ENCODE results near the gene DCAF4L1.
A peak's percentile ranks its signal among the peaks of the same experiment; 100 is the strongest.

DCAF4L1 gene

GRCh38 chr4:41989994-41990364 is 8.4 kb downstream of the DCAF4L1 start:
- DNase-seq (ENCODE audit: insufficient read length, low spot score) (no peak), FAIRE-seq (no peak)

- peak; percentile 98 for FAIRE-seq
- peak; percentile 91 for DNase-seq (ENCODE audit: insufficient read length, low spot score)
These were observed 9.0 kb downstream of the DCAF4L1 start, which contains the start of gene SLC30A9 for GRCh38 chr4:41990365-41991111. SLC30A9 (plus strand) TSS chr4:41990530; CDS start chr4:41990652, 122 bp downstream.

DNA sequence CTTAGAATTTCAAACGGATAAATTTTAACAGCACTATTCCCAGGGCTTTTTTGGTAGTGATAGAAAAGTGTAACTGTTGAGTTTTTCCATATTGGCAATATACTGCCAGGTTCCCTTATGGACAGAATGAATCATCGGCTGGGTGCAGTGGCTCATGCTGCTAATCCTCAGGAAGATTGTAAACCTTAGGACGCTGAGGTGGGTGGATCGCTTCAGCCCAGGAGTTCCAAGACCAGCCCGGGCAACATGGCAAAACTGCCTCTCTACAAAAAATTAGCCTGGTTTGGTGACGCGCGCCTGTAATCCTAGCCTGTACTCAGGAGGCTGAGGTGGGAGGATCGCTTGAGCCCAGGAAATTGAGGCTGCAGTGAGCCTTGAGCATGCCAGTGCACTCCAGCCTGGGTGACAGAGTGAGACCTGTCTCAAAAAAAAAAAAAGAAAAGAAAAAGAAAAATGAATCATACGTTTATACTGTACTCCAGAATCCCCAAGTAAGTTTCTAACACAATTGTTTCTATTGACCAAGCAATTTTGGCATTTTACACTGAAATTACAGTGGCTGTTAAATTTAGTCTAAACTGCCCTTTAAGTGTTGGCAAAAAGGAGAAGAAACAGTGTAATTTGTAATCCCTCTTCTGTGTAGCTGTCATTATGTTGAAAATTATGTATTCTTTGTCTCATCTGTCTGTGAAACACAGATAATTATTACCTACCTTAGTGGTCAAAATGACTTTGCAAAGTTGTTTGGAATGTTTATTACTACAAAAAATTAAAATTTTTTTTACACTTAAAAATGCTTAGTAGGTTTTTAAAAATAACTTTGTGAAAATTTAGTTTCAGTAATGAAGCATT is 10.6 kb downstream of the DCAF4L1 start:
- FAIRE-seq (no peak), DNase-seq (ENCODE audit: insufficient read length, low spot score) (no peak)

DNA sequence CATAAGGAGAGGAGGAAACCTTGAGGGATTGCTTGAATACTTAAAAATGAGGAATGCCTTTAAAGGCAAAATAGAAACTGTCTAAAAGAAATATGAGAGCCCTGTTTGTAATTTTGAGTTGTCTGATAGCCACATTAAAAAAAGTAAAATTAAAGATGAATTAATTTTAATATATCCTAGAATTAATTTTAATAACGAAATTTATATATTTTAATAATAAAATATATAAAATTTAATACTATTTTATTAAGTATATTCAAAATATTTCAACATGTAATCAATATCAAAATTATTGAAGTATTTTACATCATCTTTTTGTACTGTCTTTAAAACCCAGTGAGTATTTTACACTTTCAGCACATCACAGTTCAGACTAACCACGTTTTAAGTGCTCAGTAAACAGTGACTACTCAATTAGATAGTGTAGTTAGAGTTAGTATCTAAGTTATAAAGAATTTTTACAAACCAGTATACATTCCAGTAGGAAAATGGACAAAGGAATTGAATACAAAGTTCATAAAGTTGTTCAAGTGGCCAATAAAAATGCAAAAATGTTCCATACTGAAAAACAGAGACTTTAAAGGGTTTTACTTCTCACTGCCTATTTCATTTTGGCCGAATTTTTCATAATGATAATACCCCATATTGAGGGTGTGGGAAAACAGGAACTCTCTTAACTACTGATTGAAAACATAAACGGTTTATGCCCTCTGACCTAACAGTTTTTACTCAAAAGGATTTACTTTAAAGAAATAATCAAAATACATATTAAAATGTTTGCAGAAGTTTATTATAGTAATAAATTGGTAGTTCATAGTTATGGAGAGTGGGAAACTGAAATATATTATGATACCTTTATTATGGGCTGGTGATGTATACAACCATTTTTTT is 11.7 kb downstream of the DCAF4L1 start:
- DNase-seq (ENCODE audit: insufficient read length, low spot score), result no peak
- no peak for FAIRE-seq

GRCh38 chr4:41994461-41994985 is 13.0 kb downstream of the DCAF4L1 start:
- DNase-seq (ENCODE audit: insufficient read length, low spot score) (no peak), FAIRE-seq (no peak)

DNA sequence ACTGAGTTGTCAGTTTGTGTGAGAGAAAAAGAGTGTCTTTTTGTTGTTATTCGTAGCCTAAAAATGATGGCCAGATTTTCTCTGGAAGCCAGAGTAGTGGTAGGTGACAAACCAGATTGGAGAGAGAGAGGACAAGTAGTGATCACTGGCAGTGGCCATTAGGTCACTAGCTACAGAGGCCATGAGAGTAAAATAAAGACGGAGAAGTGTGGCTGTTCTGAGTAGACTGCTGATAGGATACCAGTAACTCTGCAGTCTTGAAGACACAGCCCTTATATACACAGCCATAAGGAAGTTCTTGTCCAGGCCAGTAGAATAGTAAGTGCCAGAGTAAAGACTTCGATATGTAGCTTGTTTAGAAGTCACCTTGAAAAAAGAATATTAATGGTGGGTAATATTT is 16.5 kb downstream of the DCAF4L1 start:
- FAIRE-seq, result no peak
- DNase-seq (ENCODE audit: insufficient read length, low spot score), result no peak

- DNase-seq (ENCODE audit: insufficient read length, low spot score) (no peak), FAIRE-seq (peak; percentile 4)
These were observed 17.8 kb downstream of the DCAF4L1 start for GRCh38 chr4:41999321-41999720.

DNA sequence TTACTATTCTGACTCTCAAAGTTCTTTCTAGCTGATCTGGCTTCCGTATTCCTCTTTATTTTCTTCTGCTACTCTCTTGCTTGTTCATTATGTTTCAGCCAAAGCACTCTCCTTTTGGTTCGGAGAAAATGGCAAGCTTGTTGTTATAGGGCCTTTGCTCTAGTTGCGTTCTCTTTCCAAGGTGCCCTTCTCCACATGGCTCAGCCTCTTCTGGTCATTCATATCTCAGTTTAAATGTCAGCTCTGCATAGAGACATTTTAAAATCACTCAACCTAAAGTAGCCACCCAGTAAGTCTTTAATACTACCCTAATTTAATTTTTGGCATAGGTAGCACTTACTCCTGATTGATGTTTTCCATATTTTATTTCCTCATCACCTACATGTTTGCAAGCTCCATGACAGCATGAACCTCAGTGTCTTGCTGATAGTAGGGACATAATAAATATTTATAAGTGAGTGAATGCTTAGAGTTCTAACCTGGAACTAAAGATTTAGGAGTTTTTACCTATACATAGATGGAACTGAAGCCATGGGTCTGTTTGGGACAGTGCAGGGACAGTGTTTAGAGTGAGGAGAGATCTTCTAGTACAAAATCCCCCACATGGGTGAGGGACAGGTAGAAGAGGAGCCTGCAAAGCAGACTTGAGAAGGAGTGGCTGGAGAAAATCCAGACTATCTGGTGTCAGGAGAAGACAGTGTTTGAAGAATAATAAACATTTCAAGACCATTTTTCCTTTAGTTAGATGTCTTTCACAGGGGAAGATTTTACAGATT is 26.6 kb downstream of the DCAF4L1 start:
- FAIRE-seq (no peak), DNase-seq (ENCODE audit: insufficient read length, low spot score) (no peak)

GRCh38 chr4:42015438-42015837 is 33.9 kb downstream of the DCAF4L1 start:
- DNase-seq (ENCODE audit: insufficient read length, low spot score) (no peak), FAIRE-seq (no peak)

DNA sequence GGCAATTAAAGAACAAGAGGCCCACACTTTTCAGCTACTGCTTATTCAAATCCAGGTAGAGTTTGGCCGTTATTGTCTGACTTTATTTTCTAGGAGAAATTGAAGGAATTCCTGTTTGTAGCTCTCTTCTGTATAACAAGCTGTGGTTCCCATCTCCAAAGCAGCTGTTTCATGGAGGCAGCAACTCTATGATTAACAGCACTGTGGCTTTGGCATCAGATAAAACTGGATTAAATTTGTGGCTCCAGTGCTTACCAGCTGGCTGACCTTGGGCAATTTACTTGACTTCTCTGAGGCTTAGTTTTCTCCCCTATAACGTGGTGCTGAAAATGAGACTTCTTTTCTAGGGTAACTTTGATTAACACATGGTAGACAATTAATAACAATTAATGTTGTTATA is 36.9 kb downstream of the DCAF4L1 start:
- FAIRE-seq (no peak), DNase-seq (ENCODE audit: insufficient read length, low spot score) (no peak)

All from GM19239 (cell line).